Adrenal gland (tissue), 12 donors: Measurements from ENCODE around the gene MDGA2. TPM values are rescaled to one million over a fixed set of nuclear protein-coding genes. Genes with fewer than 3 reads are reported as not detected.

Experiments used
- DNase-seq, 7 donors: peaks; one replicate each; pipeline ENCODE4 v3.0.0-alpha.2; 2019 to 2020
- H3K27ac ChIP-seq, 5 donors: fragments of 200-600 bp; sonication (generic) in 4 of 5; 1 replicate in 3 of 5; 2 replicates in 2 of 5; pipeline versions ENCODE4 v1.5.1 to v1.8.0; 2016 to 2020; ENCODE audit warnings: mild to moderate bottlenecking in 1 of 5
- H3K27me3 ChIP-seq: fragments of 200-600 bp; 2 replicates; pipeline ENCODE4 v1.8.0; 2021
- H3K36me3 ChIP-seq, 2 donors: fragments of 200-600 bp; replicated peaks in 1 of 2; 1 replicate in 1 of 2; 2 replicates in 1 of 2; pipeline versions ENCODE4 v1.5.1 to v1.8.0; 2018 to 2022
- H3K4me1 ChIP-seq, 2 donors: fragments of 200-600 bp; replicated peaks in 1 of 2; 1 replicate in 1 of 2; 2 replicates in 1 of 2; pipeline versions ENCODE4 v1.5.1 to v1.8.0; 2018 to 2021
- H3K4me3 ChIP-seq, 4 donors: fragments of 200-600 bp; sonication (generic) in 3 of 4; one replicate each; pipeline ENCODE4 v1.5.1; 2016 to 2018
- H3K9me3 ChIP-seq, 3 donors: fragments of 200-600 bp; sonication (generic) in 1 of 3; replicated peaks in 1 of 3; 1 replicate in 2 of 3; 2 replicates in 1 of 3; pipeline versions ENCODE4 v1.5.1 to v1.8.0; 2016 to 2021
- POLR2A ChIP-seq, 2 donors: fragments of 450-650 bp; IDR thresholded peaks; one replicate each; pipeline ENCODE4 v1.6.1; 2017; ENCODE audit warnings: antibody characterized with exemption in 2 of 2, mild to moderate bottlenecking in 2 of 2, moderate library complexity in 1 of 2
- WGBS, 4 donors: extraction: QIAGEN DNeasy Blood & Tissue Kit in 2 of 4; methylation state at CpG; one replicate each; pipeline versions ENCODE4 v1.1.5 to v1.1.7; 2013 to 2017; 5-methylcytosine and 5-hydroxymethylcytosine counted together
- intact Hi-C, 2 donors: fragments of 100-400 bp; cut with DNase I; formaldehyde crosslinking; loops; one replicate each; pipeline versions ENCODE4 v1.14.1 to v1.15.0; 2022 to 2023
- polyA plus RNA-seq, 3 donors: library from polyadenylated mRNA; stranded (reverse); fragments of 200-250 nt in 2 of 3; fragments of 350-450 nt in 1 of 3; fragmentation: Illumina TruSeq in 1 of 3; extraction: RNeasy Lipid Tissue Mini Kit (QIAGEN cat#74804) in 1 of 3; gene quantifications; one replicate each; pipeline ENCODE4 v1.2.3, GENCODE V29; 2013 to 2014
- total RNA-seq, 9 donors: library from RNA; depleted of rRNA in 4 of 9; stranded (reverse); fragments of >200 nt in 4 of 9; fragments of 120-200 nt in 1 of 9; fragmentation: NEBNext Ultra II Directional in 1 of 9; extraction: Animal tissue kit (Norgen Biotek cat#: 25700) in 1 of 9; gene quantifications; one replicate each; pipeline versions ENCODE4 v1.1.0 to v1.2.4, GENCODE V29; 2013 to 2023
- TF ChIP-seq, protein P1 (sequence below), 6 experiments: fragments of 450-650 bp in 4 of 6; fragments of 200-600 bp in 2 of 6; sonication (generic) in 1 of 6; IDR thresholded peaks; 1 replicate in 5 of 6; 2 replicates in 1 of 6; pipeline versions ENCODE4 v1.5.1 to v1.8.0; 2016 to 2021; ENCODE audit warnings: antibody characterized with exemption in 6 of 6, mild to moderate bottlenecking in 2 of 6, moderate library complexity in 1 of 6
- donor health status: healthy with polysubstance abuse.
- donor health status: Bipolar disorder and iron deficiency.
- donor health status: DM: yes; HTN: yes; CAD: no.
- donor health status: DM: no; HTN: no; CAD: no.
- donor health status: DM: no; HTN: no; CAD: no.
- donor health status: DM: yes; HTN: yes; CAD: no.

The MDGA2 gene
- total and polyA plus RNA-seq, 12 donors = 0.08 to 3.5 (median 0.34) TPM; not detected in 5

DNA sequence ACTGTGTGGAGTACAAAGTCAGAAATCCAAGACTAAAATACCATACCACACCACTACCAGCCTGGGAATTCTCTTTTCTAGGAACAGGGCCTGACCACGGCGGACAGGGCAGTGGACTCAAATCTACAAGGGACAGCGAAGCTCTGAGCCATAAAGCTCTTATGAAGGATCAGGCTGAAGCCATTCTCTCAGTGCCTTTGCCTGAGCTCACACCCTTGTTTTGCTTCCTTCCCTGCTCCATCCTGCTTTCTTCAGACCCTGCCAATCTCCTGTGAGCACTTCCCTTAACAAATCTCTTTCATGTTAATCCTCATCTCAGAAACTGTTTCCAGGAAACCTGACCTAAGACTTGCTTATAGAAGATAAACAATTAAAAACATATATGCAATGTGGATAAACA lies 398.5 kb downstream of the MDGA2 start:
- DNase-seq = no peak
- WGBS, 4 donors = 56 to 93% (median 61%) methylated on average over 2 to 3 of the region's 3 CpGs
- TF ChIP-seq, protein P1, sequence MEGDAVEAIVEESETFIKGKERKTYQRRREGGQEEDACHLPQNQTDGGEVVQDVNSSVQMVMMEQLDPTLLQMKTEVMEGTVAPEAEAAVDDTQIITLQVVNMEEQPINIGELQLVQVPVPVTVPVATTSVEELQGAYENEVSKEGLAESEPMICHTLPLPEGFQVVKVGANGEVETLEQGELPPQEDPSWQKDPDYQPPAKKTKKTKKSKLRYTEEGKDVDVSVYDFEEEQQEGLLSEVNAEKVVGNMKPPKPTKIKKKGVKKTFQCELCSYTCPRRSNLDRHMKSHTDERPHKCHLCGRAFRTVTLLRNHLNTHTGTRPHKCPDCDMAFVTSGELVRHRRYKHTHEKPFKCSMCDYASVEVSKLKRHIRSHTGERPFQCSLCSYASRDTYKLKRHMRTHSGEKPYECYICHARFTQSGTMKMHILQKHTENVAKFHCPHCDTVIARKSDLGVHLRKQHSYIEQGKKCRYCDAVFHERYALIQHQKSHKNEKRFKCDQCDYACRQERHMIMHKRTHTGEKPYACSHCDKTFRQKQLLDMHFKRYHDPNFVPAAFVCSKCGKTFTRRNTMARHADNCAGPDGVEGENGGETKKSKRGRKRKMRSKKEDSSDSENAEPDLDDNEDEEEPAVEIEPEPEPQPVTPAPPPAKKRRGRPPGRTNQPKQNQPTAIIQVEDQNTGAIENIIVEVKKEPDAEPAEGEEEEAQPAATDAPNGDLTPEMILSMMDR (IDR thresholded peaks at IDR 0.05) = no peak
- no peak for TF ChIP-seq POLR2A (IDR thresholded peaks at IDR 0.05)
- H3K27me3 ChIP-seq = no peaks in the 10 kb centered on the region
- no peaks in the 10 kb centered on the region for H3K36me3 ChIP-seq
- no peak overlapping the region for H3K27ac ChIP-seq
- no peaks in the 10 kb centered on the region for H3K9me3 ChIP-seq
- H3K4me3 ChIP-seq = no peak overlapping the region
- intact Hi-C loops = no loop called here
- no peaks in the 10 kb centered on the region for H3K4me1 ChIP-seq

DNA sequence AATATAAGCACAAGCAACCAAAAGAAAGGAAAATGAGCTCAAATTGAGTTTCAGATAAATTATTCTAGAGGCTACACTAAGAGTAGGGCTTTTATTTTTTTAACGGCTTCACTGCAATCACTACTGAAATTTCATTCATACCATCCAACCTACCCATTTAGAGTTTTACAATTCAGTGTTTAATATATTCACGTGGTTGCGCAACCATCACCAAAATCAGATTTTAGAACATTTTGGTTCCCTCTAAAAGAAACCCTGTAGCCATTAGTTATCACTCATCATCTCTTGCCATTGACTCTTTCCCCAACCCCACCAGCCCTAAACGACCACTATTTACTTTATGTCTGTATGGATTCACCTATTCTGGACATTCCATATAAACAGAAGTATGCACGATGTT lies 401.5 kb downstream of the MDGA2 start:
- Histone ChIP-seq H3K4me1 (no peaks in the 10 kb centered on the region), H3K27ac (no peak overlapping the region), H3K36me3 (no peaks in the 10 kb centered on the region), H3K9me3 (no peaks in the 10 kb centered on the region), H3K4me3 (no peak overlapping the region), H3K27me3 (no peaks in the 10 kb centered on the region)
- DNase-seq = no peak
- intact Hi-C loops = no loop called here
- WGBS, 4 donors = 64 to 77% (median 71%) methylated on average over 5 of the region's 5 CpGs
- TF ChIP-seq POLR2A (IDR thresholded peaks at IDR 0.05) = no peak
- TF ChIP-seq, protein P1 (IDR thresholded peaks at IDR 0.05) = no peak

DNA sequence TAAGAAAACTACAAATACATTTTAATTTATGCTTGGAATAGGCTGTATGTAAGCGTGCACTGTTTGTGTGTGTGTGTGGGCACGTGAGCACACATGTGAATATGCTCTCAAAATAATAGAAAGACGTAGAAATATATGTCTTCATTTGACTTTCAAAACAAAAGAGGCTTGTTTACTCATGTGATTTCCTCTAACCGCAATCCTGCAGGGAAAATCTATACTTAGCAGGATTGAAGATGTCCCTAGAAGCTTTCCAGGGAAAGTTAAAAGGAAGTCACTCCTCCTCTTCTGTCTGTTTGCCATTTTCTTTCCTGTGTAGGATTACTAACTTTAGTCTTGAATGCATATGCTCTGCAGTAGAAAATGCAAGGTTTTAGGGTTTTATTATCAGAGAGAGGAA lies 404.7 kb downstream of the MDGA2 start:
- TF ChIP-seq POLR2A (IDR thresholded peaks at IDR 0.05) = no peak
- TF ChIP-seq, protein P1 (IDR thresholded peaks at IDR 0.05) = no peak
- H3K36me3 ChIP-seq = no peaks in the 10 kb centered on the region
- DNase-seq = no peak
- H3K9me3 ChIP-seq = no peaks in the 10 kb centered on the region
- no peak overlapping the region for H3K4me3 ChIP-seq
- no peaks in the 10 kb centered on the region for H3K27me3 ChIP-seq
- H3K27ac ChIP-seq = no peak overlapping the region
- H3K4me1 ChIP-seq = no peaks in the 10 kb centered on the region
- intact Hi-C loops = no loop called here
- WGBS, 4 donors = 73 to 81% (median 76%) methylated on average over 4 of the region's 4 CpGs

DNA sequence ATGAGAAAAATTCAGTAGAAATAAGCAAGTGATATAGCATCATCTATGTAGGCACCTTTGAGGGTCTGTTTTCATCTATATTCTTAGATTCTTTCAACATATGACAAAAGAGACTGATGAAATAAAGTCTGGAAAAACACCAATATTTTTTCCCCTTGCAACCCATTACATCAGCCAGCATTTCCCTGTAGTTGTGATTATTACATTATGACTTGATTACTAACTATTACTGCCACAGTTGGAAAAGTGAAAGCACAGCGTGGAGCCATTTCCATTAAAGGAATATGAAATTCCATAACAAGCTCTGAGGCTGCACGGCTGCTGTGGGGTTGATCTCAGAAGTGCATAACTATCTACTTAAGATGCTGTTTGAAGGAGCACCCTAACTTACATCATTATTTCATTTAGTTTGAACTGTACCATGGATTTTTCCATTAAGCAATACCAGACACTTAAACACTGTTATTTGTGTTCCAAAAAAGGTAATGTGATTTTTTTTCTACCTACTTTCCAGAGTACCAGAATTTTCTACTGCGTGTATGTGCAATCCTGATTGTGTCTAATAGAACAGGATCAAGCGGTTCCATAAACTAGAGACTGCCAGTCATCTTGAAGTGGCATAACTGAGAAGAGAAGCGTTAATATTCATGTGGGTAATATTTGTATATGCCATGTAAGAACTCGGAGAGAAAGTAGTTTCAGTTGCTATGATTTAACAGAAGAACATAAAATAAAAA lies 405.5 kb downstream of the MDGA2 start:
- H3K4me3 ChIP-seq = no peak overlapping the region
- H3K9me3 ChIP-seq = no peaks in the 10 kb centered on the region
- WGBS, 4 donors = 83 to 85% (median 84%) methylated on average over 6 of the region's 6 CpGs
- no peaks in the 10 kb centered on the region for H3K4me1 ChIP-seq
- intact Hi-C loops = no loop called here
- H3K27me3 ChIP-seq = no peaks in the 10 kb centered on the region
- H3K27ac ChIP-seq = no peak overlapping the region
- DNase-seq = no peak
- TF ChIP-seq, protein P1 (IDR thresholded peaks at IDR 0.05) = no peak
- TF ChIP-seq POLR2A (IDR thresholded peaks at IDR 0.05) = no peak
- H3K36me3 ChIP-seq = no peaks in the 10 kb centered on the region
